Ectodermal cell (in vitro differentiated cells): ENCODE measurements around the gene TSR3.
A peak's percentile ranks its signal among the peaks of the same experiment; 100 is the strongest.

ENCODE experiments used
- H3K27ac ChIP-seq: 2 replicates; pipeline ENCODE4 v1.7.0; 2013; ENCODE audit warnings: mild to moderate bottlenecking, low read depth, low read length; ENCODE audit not compliant: insufficient read depth, poor library complexity, severe bottlenecking
- H3K27me3 ChIP-seq: 2 replicates; pipeline ENCODE4 v1.7.0; 2013; ENCODE audit warnings: mild to moderate bottlenecking, low read length; ENCODE audit not compliant: insufficient read depth, control insufficient read depth, poor library complexity, severe bottlenecking
- H3K36me3 ChIP-seq: one replicate; pipeline ENCODE4 v1.7.0; 2013; ENCODE audit warnings: low read length; ENCODE audit not compliant: control insufficient read depth, insufficient read depth
- H3K4me1 ChIP-seq: one replicate; pipeline ENCODE4 v1.7.0; 2013; ENCODE audit warnings: low read length; ENCODE audit not compliant: control insufficient read depth, insufficient read depth
- H3K4me3 ChIP-seq: 2 replicates; pipeline ENCODE4 v1.7.0; 2013; ENCODE audit warnings: low read depth, low read length, control low read depth; ENCODE audit not compliant: insufficient read depth
- H3K9me3 ChIP-seq: 2 replicates; pipeline ENCODE4 v1.7.0; 2013; ENCODE audit warnings: mild to moderate bottlenecking, low read length, moderate library complexity; ENCODE audit not compliant: control insufficient read depth
- WGBS, 2 experiments: methylation state at CpG; one replicate each; pipeline ENCODE4 v1.1.7; 2013; ENCODE audit warnings: missing lambda C conversion rate in 2 of 2; 5-methylcytosine and 5-hydroxymethylcytosine counted together

Gene TSR3

GRCh38 chr16:1390239-1390779 lies 38.6 kb upstream of the TSR3 start:
- no peaks in the 10 kb centered on the region for H3K9me3 ChIP-seq
- 92 to 93% methylated on average over 28 of the region's 28 CpGs for WGBS, 2 experiments
- no peaks in the 10 kb centered on the region for H3K27me3 ChIP-seq
- H3K27ac ChIP-seq = no peak overlapping the region
- no peaks in the 10 kb centered on the region for H3K4me1 ChIP-seq
- no peaks in the 10 kb centered on the region for H3K36me3 ChIP-seq
- H3K4me3 ChIP-seq = no peak overlapping the region

DNA sequence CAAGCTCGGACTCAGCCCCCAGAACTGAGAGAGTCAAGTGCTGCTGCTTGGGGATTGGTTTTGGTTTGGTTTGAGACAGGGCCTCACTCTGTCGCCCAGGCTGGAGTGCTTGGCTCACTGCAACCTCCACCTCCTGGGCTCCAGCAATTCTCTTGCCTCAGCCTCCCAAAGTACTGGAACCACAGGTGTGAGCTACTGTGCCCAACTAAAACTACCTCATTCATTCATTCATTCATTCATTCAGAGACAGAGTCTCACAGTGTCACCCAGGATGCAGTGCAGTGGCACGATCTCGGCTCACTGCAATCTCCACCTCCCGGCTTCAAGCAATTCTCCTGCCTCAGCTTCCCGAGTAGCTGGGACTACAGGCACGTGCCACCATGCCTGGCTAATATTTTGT lies 38.1 kb upstream of the TSR3 start:
- Histone ChIP-seq H3K4me1 (no peaks in the 10 kb centered on the region), H3K4me3 (no peak overlapping the region), H3K27me3 (no peaks in the 10 kb centered on the region), H3K36me3 (no peaks in the 10 kb centered on the region), H3K27ac (no peak overlapping the region), H3K9me3 (no peaks in the 10 kb centered on the region)
- WGBS, 2 experiments = 93 to 94% methylated on average over 7 of the region's 7 CpGs

- Histone ChIP-seq H3K27me3 (no peaks in the 10 kb centered on the region), H3K36me3 (no peaks in the 10 kb centered on the region), H3K9me3 (no peaks in the 10 kb centered on the region), H3K27ac (no peak overlapping the region), H3K4me1 (no peaks in the 10 kb centered on the region), H3K4me3 (no peak overlapping the region)
- WGBS, 2 experiments = 93 to 94% methylated on average over 16 of the region's 16 CpGs
These were observed 35.7 kb upstream of the TSR3 start for GRCh38 chr16:1387331-1387730.

- H3K36me3 ChIP-seq = no peaks in the 10 kb centered on the region
- 96% methylated on average over 39 of the region's 39 CpGs for WGBS, 2 experiments
- no peak overlapping the region for H3K27ac ChIP-seq
- H3K9me3 ChIP-seq = no peaks in the 10 kb centered on the region
- no peak overlapping the region for H3K4me3 ChIP-seq
- no peaks in the 10 kb centered on the region for H3K4me1 ChIP-seq
- H3K27me3 ChIP-seq = no peaks in the 10 kb centered on the region
These were observed 33.6 kb upstream of the TSR3 start for GRCh38 chr16:1385232-1385631.

DNA sequence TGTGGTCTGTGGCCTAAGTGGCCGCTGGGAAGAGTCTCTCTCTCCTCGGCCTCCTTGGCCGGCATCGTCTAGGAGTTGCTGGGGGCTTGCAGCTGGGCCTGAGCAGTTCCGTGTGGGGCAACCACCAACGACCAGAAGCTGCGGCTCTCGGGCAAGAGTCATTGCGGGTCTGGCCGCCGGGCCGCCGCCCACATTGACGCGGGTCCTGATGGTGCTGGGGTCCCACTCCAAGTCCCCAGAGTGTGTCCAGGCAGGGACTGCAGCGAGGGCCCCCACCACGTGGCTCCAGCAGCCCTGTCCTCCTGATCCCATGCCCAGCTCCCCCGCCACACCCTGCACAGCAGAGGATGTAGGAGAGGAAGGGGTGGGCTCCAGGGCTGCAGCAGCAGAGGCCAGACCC lies 31.9 kb upstream of the TSR3 start:
- Histone ChIP-seq H3K4me1 (peaks cover 4% of the 10 kb centered on the region), H3K9me3 (no peaks in the 10 kb centered on the region), H3K27ac (no peak overlapping the region), H3K4me3 (no peak overlapping the region), H3K27me3 (peaks cover 8% of the 10 kb centered on the region), H3K36me3 (no peaks in the 10 kb centered on the region)
- 92 to 96% methylated on average over 18 of the region's 18 CpGs for WGBS, 2 experiments

DNA sequence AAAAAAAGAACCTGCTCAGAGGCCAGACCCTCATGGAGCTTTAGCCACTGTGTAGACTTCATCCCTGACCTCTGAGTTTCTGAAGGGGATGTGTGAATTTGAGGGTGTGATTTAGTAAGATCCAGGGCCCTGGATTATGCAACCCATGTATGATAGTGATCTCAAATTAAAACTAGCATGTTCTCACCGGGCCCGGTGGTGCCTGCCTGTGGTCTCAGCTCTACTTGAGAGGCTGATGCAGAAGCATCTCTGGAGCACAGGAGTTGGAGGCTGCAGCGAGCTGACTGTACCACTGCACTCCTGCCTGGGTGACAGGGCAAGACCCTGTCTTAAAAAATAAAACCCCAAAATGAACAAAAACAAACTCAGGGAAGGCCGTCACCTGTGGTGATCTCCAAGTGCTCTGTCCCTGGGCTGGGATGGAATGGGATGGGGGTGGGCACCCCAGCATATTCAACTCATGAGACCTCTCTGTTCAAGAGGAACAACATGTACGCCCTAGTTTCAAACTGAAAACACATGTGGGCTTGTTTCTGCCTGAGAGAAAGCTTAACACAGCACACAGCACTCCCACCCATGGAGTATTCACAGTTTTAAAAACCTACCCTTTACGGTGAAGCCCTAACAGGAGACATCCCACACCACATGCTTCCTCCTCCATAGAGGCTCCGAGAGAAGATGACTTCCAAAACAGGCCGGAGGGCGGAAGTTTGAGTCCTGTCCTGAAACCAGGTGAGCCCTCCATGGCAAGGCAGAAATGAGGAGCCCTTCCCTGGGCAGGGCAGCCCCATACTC lies 30.1 kb upstream of the TSR3 start:
- no peak overlapping the region for H3K27ac ChIP-seq
- H3K36me3 ChIP-seq = no peaks in the 10 kb centered on the region
- no peaks in the 10 kb centered on the region for H3K9me3 ChIP-seq
- peaks cover 14% of the 10 kb centered on the region for H3K27me3 ChIP-seq
- 94 to 96% methylated on average over 9 of the region's 9 CpGs for WGBS, 2 experiments
- H3K4me3 ChIP-seq = no peak overlapping the region
- peaks cover 14% of the 10 kb centered on the region for H3K4me1 ChIP-seq

GRCh38 chr16:1380195-1380594 lies 28.5 kb upstream of the TSR3 start:
- H3K27me3 ChIP-seq = peaks cover 14% of the 10 kb centered on the region
- H3K4me3 ChIP-seq = peak overlapping the region; percentile 67
- H3K27ac ChIP-seq = no peak overlapping the region
- H3K9me3 ChIP-seq = no peaks in the 10 kb centered on the region
- WGBS, 2 experiments = 72 to 76% methylated on average over 10 of the region's 10 CpGs
- no peaks in the 10 kb centered on the region for H3K36me3 ChIP-seq
- H3K4me1 ChIP-seq = peaks cover 14% of the 10 kb centered on the region

- no peaks in the 10 kb centered on the region for H3K9me3 ChIP-seq
- H3K36me3 ChIP-seq = no peaks in the 10 kb centered on the region
- H3K4me3 ChIP-seq = peak overlapping the region; percentile 67
- H3K4me1 ChIP-seq = peaks cover 14% of the 10 kb centered on the region
- H3K27ac ChIP-seq = no peak overlapping the region
- WGBS, 2 experiments = 0% methylated on average over 95 of the region's 95 CpGs
- H3K27me3 ChIP-seq = peaks cover 14% of the 10 kb centered on the region
These were observed 27.8 kb upstream of the TSR3 start for GRCh38 chr16:1379304-1380076.

- H3K27me3 ChIP-seq = peaks cover 14% of the 10 kb centered on the region
- peaks cover 14% of the 10 kb centered on the region for H3K4me1 ChIP-seq
- H3K27ac ChIP-seq = no peak overlapping the region
- no peaks in the 10 kb centered on the region for H3K36me3 ChIP-seq
- 2% methylated on average over 31 of the region's 31 CpGs for WGBS, 2 experiments
- peak overlapping the region; percentile 67 for H3K4me3 ChIP-seq
- H3K9me3 ChIP-seq = no peaks in the 10 kb centered on the region
These were observed 27.2 kb upstream of the TSR3 start for GRCh38 chr16:1378804-1379303.
